Measurements from ENCODE around the gene CMTM3. TPM values are rescaled to one million over a fixed set of nuclear protein-coding genes. Genes with fewer than 3 reads are reported as not detected.

CMTM3 gene
- polyA plus RNA-seq, 1 experiment, result 35.5 TPM

GRCh38 chr16:66575060-66575459 is 29.4 kb upstream of the CMTM3 start:
- no peak for TF ChIP-seq CTCF (IDR thresholded peaks at IDR 0.05; ENCODE audit: insufficient read depth, low read depth, low read length)
- no peak for DNase-seq (ENCODE audit: low read depth)
- CTCF ChIA-PET, result interaction anchor here (0.6 to 2.0 kb wide), 5 partner anchors 11 to 59 kb away, joined by 3 to 5 read pairs (median 4); partner anchors contain the start of gene CKLF
- POLR2A ChIA-PET, result no interaction called here
- Histone ChIP-seq H3K27me3 (ENCODE audit: control insufficient read depth, insufficient read depth, low read length) (peaks cover 13% of the 10 kb centered on the region), H3K4me3 (ENCODE audit: low read depth, low read length) (no peak overlapping the region), H3K36me3 (ENCODE audit: control insufficient read depth, insufficient read depth, low read length) (no peaks in the 10 kb centered on the region; the same call in 1 of the 2 replicates)

GRCh38 chr16:66576296-66576695 is 28.2 kb upstream of the CMTM3 start:
- no peak for DNase-seq (ENCODE audit: low read depth)
- Histone ChIP-seq H3K4me3 (ENCODE audit: low read depth, low read length) (no peak overlapping the region), H3K36me3 (ENCODE audit: control insufficient read depth, insufficient read depth, low read length) (no peaks in the 10 kb centered on the region; the same call in 1 of the 2 replicates), H3K27me3 (ENCODE audit: control insufficient read depth, insufficient read depth, low read length) (peaks cover 13% of the 10 kb centered on the region)
- ChIA-PET POLR2A (no interaction called here), CTCF (no interaction called here)
- no peak for TF ChIP-seq CTCF (IDR thresholded peaks at IDR 0.05; ENCODE audit: insufficient read depth, low read depth, low read length)

- no peak for DNase-seq (ENCODE audit: low read depth)
- Histone ChIP-seq H3K4me3 (ENCODE audit: low read depth, low read length) (no peak within 1 kb of the TSS), H3K27me3 (ENCODE audit: control insufficient read depth, insufficient read depth, low read length) (peaks cover 13% of the 10 kb centered on the region), H3K36me3 (ENCODE audit: control insufficient read depth, insufficient read depth, low read length) (no peaks in the 10 kb centered on the region)
- POLR2A ChIA-PET, result no interaction called here
- no peak for TF ChIP-seq CTCF (IDR thresholded peaks at IDR 0.05; ENCODE audit: insufficient read depth, low read depth, low read length)
- CTCF ChIA-PET, result interaction anchor here (0.7 to 2.4 kb wide), 6 partner anchors 10 to 172 kb away, joined by 3 to 7 read pairs (median 3); no protein-coding TSS in a partner anchor
Measured at GRCh38 chr16:66578651-66579531, 25.6 kb upstream of the CMTM3 start, which contains the start of gene CMTM2. Gene CMTM2 (plus strand): TSS chr16:66579463. CDS start chr16:66579608, 145 bp downstream.

- Histone ChIP-seq H3K27me3 (ENCODE audit: control insufficient read depth, insufficient read depth, low read length) (peaks cover 13% of the 10 kb centered on the region), H3K36me3 (ENCODE audit: control insufficient read depth, insufficient read depth, low read length) (no peaks in the 10 kb centered on the region), H3K4me3 (ENCODE audit: low read depth, low read length) (no peak overlapping the region)
- CTCF ChIA-PET, result interaction anchor here (0.6 to 2.4 kb wide), 7 partner anchors 9 to 287 kb away, joined by 3 to 7 read pairs (median 4); partner anchors contain the start of gene NAE1
- no peak for DNase-seq (ENCODE audit: low read depth)
- POLR2A ChIA-PET, result no interaction called here
- TF ChIP-seq CTCF (IDR thresholded peaks at IDR 0.05; ENCODE audit: insufficient read depth, low read depth, low read length), result peak; percentile 52
Measured at GRCh38 chr16:66580605-66581209, 23.8 kb upstream of the CMTM3 start.
